ENCODE measurements around the gene CCNF. TPM values are rescaled to one million over a fixed set of nuclear protein-coding genes. Genes with fewer than 3 reads are reported as not detected.

The CCNF gene
- total RNA-seq, 4 donors from 2014 or later = 1.2 to 2.5 (median 1.8) TPM

DNA sequence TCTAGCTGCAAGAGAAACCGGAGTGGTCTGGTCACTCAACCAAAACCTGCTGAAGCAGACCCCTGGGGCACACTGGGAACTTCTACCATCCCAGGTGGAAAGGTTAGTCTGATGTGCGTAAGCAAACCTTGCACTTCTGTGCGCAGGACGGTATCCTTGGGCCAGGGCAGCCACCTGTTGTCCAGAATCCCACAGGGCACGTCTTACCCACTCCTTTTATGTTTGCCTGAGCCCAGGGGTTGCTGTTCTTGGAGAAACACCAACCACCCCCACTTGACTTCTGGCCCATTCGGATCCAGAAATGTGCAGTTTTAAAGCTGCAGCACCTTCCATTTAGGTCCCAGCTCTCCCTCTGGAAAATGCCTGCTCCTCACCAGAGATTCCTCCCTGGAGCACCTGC lies 64.4 kb downstream of the CCNF start:
- Histone ChIP-seq H3K36me3 (peaks cover 0 to 10% of the 10 kb centered on the region in 2 donors), H3K4me3 (replicated peaks in 1 of 3) (no peak overlapping the region), H3K4me1 (peaks cover 41 to 67% of the 10 kb centered on the region in 2 donors), H3K27me3 (no peaks in the 10 kb centered on the region), H3K27ac (peak overlapping the region; percentile 41 to 58 (median 52)), H3K9me3 (no peaks in the 10 kb centered on the region)
- DNase-seq = peak; percentile 70 to 73
- TF ChIP-seq, protein P1, sequence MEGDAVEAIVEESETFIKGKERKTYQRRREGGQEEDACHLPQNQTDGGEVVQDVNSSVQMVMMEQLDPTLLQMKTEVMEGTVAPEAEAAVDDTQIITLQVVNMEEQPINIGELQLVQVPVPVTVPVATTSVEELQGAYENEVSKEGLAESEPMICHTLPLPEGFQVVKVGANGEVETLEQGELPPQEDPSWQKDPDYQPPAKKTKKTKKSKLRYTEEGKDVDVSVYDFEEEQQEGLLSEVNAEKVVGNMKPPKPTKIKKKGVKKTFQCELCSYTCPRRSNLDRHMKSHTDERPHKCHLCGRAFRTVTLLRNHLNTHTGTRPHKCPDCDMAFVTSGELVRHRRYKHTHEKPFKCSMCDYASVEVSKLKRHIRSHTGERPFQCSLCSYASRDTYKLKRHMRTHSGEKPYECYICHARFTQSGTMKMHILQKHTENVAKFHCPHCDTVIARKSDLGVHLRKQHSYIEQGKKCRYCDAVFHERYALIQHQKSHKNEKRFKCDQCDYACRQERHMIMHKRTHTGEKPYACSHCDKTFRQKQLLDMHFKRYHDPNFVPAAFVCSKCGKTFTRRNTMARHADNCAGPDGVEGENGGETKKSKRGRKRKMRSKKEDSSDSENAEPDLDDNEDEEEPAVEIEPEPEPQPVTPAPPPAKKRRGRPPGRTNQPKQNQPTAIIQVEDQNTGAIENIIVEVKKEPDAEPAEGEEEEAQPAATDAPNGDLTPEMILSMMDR (IDR thresholded peaks at IDR 0.05) = peak in 3 of 6 experiments; percentile 5 to 26 (median 25)
- no peak for TF ChIP-seq POLR2A (IDR thresholded peaks at IDR 0.05)
- WGBS, 2 donors = 31 to 36% methylated on average over 6 of the region's 6 CpGs
- intact Hi-C loops (cut with DNase I) = no loop called here

DNA sequence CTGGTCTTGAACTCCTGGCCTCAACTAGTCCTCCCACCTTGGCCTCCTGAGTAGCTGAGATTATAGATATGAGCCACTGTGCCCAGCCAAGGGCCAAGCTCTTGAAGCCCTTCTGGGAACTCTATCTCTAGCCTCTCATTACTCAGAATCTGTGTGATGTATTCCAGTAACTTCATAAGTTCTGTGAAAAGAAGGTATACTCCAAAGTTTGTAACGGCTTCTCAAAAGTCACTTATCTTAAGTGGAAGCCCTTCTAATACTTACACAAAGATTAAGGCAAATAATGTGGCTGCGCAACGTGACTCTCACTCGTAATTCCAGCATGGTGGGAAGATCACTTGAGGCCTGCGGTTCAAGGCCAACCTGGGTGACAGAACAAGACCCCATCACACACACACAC lies 65.4 kb downstream of the CCNF start:
- WGBS, 2 donors = 63 to 78% methylated on average over 5 of the region's 5 CpGs
- no peak for TF ChIP-seq POLR2A (IDR thresholded peaks at IDR 0.05)
- TF ChIP-seq, protein P1 (IDR thresholded peaks at IDR 0.05) = no peak
- Histone ChIP-seq H3K36me3 (peaks cover 0 to 10% of the 10 kb centered on the region in 2 donors), H3K4me3 (replicated peaks in 1 of 3) (no peak overlapping the region), H3K4me1 (peaks cover 49 to 77% of the 10 kb centered on the region in 2 donors), H3K27ac (peak overlapping the region in 1 of 3 donors; percentile 24), H3K9me3 (no peaks in the 10 kb centered on the region), H3K27me3 (no peaks in the 10 kb centered on the region)
- DNase-seq = no peak
- intact Hi-C loops (cut with DNase I) = no loop called here

GRCh38 chr16:2495041-2495440 lies 65.8 kb downstream of the CCNF start:
- Histone ChIP-seq H3K4me1 (peaks cover 52 to 81% of the 10 kb centered on the region in 2 donors), H3K4me3 (replicated peaks in 1 of 3) (no peak overlapping the region), H3K9me3 (no peaks in the 10 kb centered on the region), H3K27ac (peak overlapping the region in 1 of 3 donors; percentile 24), H3K36me3 (peaks cover 0 to 10% of the 10 kb centered on the region in 2 donors), H3K27me3 (no peaks in the 10 kb centered on the region)
- TF ChIP-seq, protein P1 (IDR thresholded peaks at IDR 0.05) = no peak
- no peak for TF ChIP-seq POLR2A (IDR thresholded peaks at IDR 0.05)
- no peak for DNase-seq
- WGBS, 2 donors = 89 to 93% methylated on average over 5 of the region's 5 CpGs
- intact Hi-C loops (cut with DNase I) = no loop called here

DNA sequence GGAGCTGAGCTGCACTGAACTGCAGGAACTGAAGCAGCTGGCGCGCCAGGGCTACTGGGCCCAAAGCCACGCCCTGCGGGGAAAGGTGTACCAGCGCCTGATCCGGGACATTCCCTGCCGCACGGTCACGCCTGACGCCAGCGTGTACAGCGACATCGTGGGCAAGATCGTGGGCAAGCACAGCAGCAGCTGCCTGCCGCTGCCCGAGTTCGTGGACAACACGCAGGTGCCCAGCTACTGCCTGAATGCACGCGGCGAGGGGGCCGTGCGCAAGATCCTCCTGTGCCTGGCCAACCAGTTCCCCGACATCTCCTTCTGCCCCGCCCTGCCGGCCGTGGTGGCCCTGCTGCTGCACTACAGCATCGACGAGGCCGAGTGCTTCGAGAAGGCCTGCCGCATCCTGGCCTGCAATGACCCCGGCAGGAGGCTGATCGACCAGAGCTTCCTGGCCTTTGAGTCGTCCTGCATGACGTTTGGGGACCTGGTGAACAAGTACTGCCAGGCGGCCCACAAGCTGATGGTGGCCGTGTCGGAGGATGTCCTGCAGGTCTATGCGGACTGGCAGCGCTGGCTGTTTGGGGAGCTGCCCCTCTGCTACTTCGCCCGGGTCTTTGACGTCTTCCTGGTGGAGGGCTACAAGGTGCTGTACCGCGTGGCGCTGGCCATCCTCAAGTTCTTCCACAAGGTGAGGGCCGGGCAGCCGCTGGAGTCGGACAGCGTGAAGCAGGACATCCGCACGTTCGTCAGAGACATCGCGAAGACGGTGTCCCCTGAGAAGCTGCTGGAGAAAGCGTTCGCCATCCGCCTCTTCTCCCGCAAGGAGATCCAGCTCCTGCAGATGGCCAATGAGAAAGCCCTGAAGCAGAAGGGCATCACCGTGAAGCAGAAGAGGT lies 67.2 kb downstream of the CCNF start:
- intact Hi-C loops (cut with DNase I) = no loop called here
- no peak for DNase-seq
- Histone ChIP-seq H3K27me3 (no peaks in the 10 kb centered on the region), H3K36me3 (peaks cover 0 to 10% of the 10 kb centered on the region in 2 donors), H3K9me3 (no peaks in the 10 kb centered on the region), H3K4me1 (peaks cover 40 to 80% of the 10 kb centered on the region in 2 donors), H3K27ac (no peak overlapping the region), H3K4me3 (replicated peaks in 1 of 3) (no peak overlapping the region)
- TF ChIP-seq POLR2A (IDR thresholded peaks at IDR 0.05) = no peak
- TF ChIP-seq, protein P1 (IDR thresholded peaks at IDR 0.05) = no peak
- WGBS, 2 donors = 97 to 99% methylated on average over 16 to 36 of the region's 62 CpGs

DNA sequence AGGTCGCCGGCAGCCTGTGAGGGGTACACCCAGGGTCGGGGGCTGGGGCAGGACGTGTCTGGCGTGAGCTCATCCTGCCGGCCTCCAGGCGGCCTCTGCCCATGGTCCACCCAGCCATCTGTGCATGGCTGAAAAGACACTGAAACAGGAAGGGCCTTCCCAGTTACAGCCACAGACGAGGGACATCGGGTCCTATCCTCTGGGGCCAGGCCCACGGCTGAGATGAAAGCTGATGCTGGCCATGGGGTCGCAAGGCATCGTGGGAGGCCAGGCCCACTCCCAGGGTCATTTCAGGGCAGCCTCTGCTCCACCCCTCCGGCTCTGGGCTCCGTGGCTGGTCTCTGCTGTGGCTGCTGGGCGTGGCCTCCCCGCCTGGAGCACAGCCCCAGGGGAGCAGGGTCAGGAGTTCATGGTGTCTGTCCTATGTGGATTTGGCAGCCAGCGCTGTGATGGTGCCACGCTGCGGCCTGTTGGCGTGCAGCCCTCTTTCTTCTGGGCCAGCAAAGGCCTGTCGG lies 67.9 kb downstream of the CCNF start:
- TF ChIP-seq POLR2A (IDR thresholded peaks at IDR 0.05) = no peak
- TF ChIP-seq, protein P1 (IDR thresholded peaks at IDR 0.05) = no peak
- Histone ChIP-seq H3K27me3 (no peaks in the 10 kb centered on the region), H3K27ac (peak overlapping the region in 2 of 3 donors; percentile 79 to 90), H3K36me3 (peaks cover 0 to 10% of the 10 kb centered on the region in 2 donors), H3K9me3 (no peaks in the 10 kb centered on the region), H3K4me3 (replicated peaks in 1 of 3) (no peak overlapping the region), H3K4me1 (peaks cover 41 to 80% of the 10 kb centered on the region in 2 donors)
- WGBS, 2 donors = 56% methylated on average over 11 to 21 of the region's 21 CpGs
- intact Hi-C loops (cut with DNase I) = no loop called here
- DNase-seq = peak in 1 of 2 donors; percentile 42

All from thyroid gland (tissue), 4 donors.